ENCODE measurements around the gene PIP5K1C. TPM values are rescaled to one million over a fixed set of nuclear protein-coding genes. Genes with fewer than 3 reads are reported as not detected.

Gene PIP5K1C
- total RNA-seq, 6 experiments from 2014 or later: 73.8 to 95.6 (median 78.7) TPM

- DNase-seq: no peak
- peaks cover 9% of the 10 kb centered on the region; the same call in 1 of the 2 replicates for H3K36me3 Mint-ChIP-seq (ENCODE audit: low read depth)
- no peaks in the 10 kb centered on the region for H3K9me3 Mint-ChIP-seq
- no peaks in the 10 kb centered on the region for H3K4me1 Mint-ChIP-seq (ENCODE audit: low read depth)
- peaks cover 4% of the 10 kb centered on the region; the same call in 1 of the 2 replicates for H3K27me3 Mint-ChIP-seq (ENCODE audit: insufficient read depth)
- H3K4me3 Mint-ChIP-seq: no peak overlapping the region
- no peak overlapping the region for H3K27ac Mint-ChIP-seq
- peak; percentile 97 for TF ChIP-seq CTCF (IDR thresholded peaks at IDR 0.05)
Observed at GRCh38 chr19:3618144-3618810, 82.0 kb downstream of the PIP5K1C start.

DNA sequence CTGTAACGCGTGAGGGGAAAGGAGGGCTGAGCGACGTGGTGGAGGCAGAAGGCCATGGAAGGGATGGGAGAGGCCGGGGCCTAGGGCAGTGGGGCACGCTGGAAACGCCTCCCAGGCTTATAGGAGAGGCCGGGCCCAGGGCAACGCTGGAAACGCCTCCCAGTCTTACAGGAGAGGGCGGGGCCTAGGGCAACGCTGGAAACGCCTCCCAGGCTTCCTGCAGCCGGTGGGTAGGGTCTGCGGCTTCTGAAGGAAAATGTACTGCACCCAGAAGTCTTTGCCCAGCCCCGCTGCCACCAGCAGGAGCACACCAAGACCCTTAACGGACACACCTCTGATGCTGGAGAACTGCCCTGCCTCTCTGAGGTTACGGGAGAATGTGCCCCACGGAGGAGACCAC lies 82.8 kb downstream of the PIP5K1C start:
- Mint-ChIP-seq H3K36me3 (ENCODE audit: low read depth) (peaks cover 4% of the 10 kb centered on the region; the same call in 1 of the 2 replicates), H3K4me3 (no peak overlapping the region)
- TF ChIP-seq CTCF (IDR thresholded peaks at IDR 0.05): no peak

DNA sequence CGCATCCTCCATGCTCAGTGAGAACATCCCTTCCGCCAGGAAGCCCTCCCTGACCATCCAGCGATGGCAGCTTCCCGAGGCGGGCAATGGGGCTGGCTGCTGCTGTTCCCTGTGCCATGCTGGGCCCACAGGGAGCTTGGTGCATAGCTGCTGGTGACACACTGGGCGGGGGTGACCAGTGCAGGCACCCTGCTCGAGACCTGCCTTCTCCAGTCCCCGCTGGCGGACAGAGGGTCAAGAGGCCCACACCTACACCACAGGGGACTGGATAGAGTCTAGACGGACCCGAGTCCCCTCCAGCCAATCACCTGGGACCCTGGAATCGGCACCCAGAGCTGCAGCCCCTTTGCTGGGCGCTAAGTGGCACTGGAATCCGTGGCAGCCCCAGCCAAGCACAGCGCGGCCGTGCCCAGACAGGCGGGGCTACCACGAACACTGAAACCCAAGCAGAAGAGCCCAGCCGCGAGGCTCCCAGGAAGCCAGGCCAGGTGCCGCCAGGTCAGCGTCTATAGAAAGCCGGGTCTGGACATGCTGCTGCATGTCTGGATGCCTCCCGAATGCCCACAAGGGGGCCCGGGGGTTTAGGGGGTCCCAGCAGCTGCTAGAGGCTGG lies 84.6 kb downstream of the PIP5K1C start:
- Mint-ChIP-seq H3K27ac (no peak overlapping the region), H3K4me3 (no peak overlapping the region), H3K9me3 (no peaks in the 10 kb centered on the region), H3K27me3 (ENCODE audit: insufficient read depth) (peaks cover 1% of the 10 kb centered on the region; the same call in 1 of the 2 replicates), H3K36me3 (ENCODE audit: low read depth) (peaks cover 6% of the 10 kb centered on the region), H3K4me1 (ENCODE audit: low read depth) (no peaks in the 10 kb centered on the region)
- no peak for DNase-seq
- 0 out of 2 replicates have a peak, but pooled peaks have one; percentile 11 for TF ChIP-seq CTCF (IDR thresholded peaks at IDR 0.05)

More for the DNA sequence above, 82.8 kb downstream of the PIP5K1C start:
- H3K4me1 Mint-ChIP-seq (ENCODE audit: low read depth): no peaks in the 10 kb centered on the region
- DNase-seq: no peak
- no peaks in the 10 kb centered on the region for H3K9me3 Mint-ChIP-seq
- no peak overlapping the region for H3K27ac Mint-ChIP-seq
- peaks cover 1% of the 10 kb centered on the region; the same call in 1 of the 2 replicates for H3K27me3 Mint-ChIP-seq (ENCODE audit: insufficient read depth)

DNA sequence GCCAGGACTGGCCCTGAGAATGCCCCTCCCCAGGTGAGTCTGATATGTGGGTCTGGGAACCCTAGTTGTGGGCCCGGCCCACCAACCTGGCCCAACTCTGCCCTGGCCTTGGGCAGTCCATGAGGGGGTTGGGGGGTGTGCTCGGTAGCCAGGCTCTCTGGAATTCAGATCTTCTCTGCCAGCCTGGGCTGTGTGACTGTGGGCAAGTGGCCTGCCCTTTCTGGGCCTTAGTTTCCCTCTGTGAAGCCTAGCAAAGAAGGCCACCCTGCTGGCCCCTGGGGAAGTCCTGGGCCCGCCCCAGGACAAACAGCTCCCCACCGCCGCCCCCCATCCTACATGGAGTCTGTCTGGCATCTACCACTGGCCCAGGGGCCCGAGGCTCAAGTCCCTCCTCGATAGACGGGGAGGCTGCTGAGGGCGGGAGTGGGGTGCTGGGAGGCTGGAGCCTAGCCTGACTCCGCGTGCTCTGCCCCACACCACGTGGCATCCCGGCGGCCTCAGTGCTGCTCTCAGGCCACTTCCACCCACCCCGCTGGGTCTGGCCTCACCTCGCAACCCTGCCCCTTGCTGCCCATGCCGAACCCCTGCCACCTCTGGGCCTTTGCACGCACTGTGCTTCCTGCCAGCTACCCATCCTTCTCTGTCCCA lies 85.3 kb downstream of the PIP5K1C start:
- Mint-ChIP-seq H3K4me3 (no peak overlapping the region), H3K36me3 (ENCODE audit: low read depth) (peaks cover 6% of the 10 kb centered on the region), H3K27me3 (ENCODE audit: insufficient read depth) (peaks cover 1% of the 10 kb centered on the region; the same call in 1 of the 2 replicates), H3K4me1 (ENCODE audit: low read depth) (no peaks in the 10 kb centered on the region), H3K9me3 (no peaks in the 10 kb centered on the region), H3K27ac (no peak overlapping the region)
- no peak for DNase-seq
- TF ChIP-seq CTCF (IDR thresholded peaks at IDR 0.05): no peak

GRCh38 chr19:3613818-3614661 lies 86.2 kb downstream of the PIP5K1C start:
- TF ChIP-seq CTCF (IDR thresholded peaks at IDR 0.05): no peak
- H3K4me1 Mint-ChIP-seq (ENCODE audit: low read depth): no peaks in the 10 kb centered on the region
- no peak overlapping the region for H3K4me3 Mint-ChIP-seq
- H3K9me3 Mint-ChIP-seq: no peaks in the 10 kb centered on the region
- DNase-seq: no peak
- H3K27ac Mint-ChIP-seq: no peak overlapping the region
- H3K27me3 Mint-ChIP-seq (ENCODE audit: insufficient read depth): peaks cover 1% of the 10 kb centered on the region; the same call in 1 of the 2 replicates
- H3K36me3 Mint-ChIP-seq (ENCODE audit: low read depth): peaks cover 6% of the 10 kb centered on the region
